NCI-H2196 treated with DMSO at 0.1 percent for 48 hours (cell line): ENCODE measurements around the gene UNKL.
"Not testable (repeated sequence)": the region's sequence is repeated elsewhere in the genome, so short reads cannot be mapped to it uniquely, and the experiment has no call there.

ENCODE experiments used
- DNase-seq: peaks from one replicate; lab custom pipeline; 2025; ENCODE audit not compliant: unreplicated experiment; lab: John Stamatoyannopoulos, UW

Gene UNKL

GRCh38 chr16:1328136-1328535 lies 86.4 kb downstream of the UNKL start:
- not testable (repeated sequence) for DNase-seq

DNA sequence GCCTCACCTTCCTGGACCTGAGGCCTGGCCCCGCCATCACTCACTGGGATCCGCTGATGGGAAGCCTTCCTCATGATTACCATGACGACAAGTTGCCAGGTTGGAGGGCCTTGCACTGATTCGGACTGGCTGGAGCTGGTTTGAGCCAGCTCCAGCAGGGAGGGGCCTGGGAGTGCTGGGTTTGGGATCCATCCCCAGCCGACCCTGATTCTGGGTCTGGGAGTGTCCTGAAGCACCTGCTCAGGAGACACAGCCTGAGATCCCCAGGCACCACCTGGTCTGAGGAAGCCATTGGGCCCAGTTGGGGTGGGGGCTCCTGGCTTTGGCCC lies 86.9 kb downstream of the UNKL start:
- no peak for DNase-seq

DNA sequence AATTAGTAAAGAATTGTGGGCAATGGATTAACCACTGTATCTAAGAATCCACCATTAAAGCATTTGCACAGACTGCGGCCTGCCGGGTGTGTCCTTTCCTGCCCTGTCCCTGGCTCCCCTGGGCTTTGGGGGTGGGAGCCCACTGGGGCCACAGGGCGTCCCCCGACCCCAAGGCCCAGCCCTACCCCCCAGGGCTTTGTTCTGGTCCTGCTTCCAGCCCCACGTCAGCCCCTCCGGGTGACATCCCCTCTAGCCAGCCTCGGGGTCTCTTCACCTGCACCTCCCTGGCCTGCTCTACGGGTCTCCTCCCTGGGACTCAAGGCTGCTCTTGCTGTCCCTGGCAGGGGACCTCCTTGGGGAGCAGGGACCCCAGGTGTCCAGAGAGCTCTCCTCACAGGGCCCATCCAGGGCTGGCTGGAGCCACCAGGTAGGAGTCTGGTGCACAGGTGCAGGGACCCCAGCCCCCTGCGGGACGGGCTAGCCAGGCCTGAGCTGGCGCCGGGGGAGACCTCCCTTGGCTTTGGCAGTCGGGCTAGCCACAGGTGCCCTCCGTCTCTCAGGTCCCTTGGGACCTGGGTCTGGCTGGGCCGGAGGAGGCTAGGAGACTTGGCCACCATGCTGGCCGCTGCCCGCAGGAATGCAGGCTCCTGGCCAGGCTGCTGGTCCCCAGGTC lies 87.4 kb downstream of the UNKL start:
- DNase-seq, result no peak

DNA sequence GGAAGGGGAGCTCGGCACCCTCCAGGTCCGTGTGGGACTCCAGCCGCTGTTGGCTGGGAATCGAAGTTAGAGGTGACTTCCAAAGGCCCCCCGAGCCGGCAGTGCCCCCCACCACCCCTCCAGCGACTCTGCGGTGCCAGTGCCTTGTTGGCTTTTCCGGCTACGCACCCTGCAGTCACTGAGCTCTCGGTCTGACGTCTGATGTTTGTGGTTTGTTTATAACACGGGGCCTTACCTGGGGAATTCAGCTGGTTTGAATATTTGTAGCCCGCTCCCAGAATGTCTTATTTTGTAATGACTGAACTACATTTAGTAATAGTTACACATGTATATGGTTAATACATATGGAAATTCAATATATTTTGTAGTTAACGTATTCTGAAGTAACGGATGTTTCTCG lies 88.1 kb downstream of the UNKL start:
- DNase-seq, result no peak

- no peak for DNase-seq
These were observed 88.7 kb downstream of the UNKL start for GRCh38 chr16:1325673-1326371.

GRCh38 chr16:1325261-1325660 lies 89.2 kb downstream of the UNKL start:
- DNase-seq, result no peak

DNA sequence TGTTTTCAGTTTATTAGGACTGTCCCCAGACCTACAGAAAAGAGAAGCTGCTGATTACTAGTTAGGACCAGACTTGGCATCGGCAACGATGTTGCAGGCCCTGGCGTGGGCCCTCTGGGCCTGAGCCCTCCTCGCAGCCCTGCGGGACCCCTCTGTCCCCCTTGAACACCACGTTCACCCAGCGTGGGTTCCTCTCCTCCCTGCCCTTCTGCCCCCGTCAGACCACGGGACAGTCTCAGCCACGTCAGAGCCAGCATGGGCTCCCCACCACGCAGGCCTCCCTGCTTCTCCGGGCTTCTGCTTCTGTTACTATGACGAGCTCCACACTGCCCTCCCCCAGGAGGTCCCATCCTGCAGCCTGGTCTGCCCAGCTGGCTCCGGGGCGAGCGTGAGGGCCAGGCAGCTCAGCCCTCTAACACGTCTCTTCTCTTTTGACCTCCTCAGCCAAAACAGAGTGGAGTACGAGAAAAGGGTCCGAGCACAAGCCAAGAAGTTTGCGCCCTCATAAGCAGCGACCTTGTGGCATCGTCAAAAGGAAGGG lies 90.1 kb downstream of the UNKL start:
- DNase-seq, result no peak

- DNase-seq, result peak; percentile 66
These were observed 90.9 kb downstream of the UNKL start for GRCh38 chr16:1323296-1324239.

- no peak for DNase-seq
These were observed 92.1 kb downstream of the UNKL start for GRCh38 chr16:1322407-1322806.

GRCh38 chr16:1320658-1321240 lies 93.8 kb downstream of the UNKL start:
- DNase-seq, result no peak

- DNase-seq, result no peak
These were observed 94.4 kb downstream of the UNKL start for GRCh38 chr16:1320097-1320496.

DNA sequence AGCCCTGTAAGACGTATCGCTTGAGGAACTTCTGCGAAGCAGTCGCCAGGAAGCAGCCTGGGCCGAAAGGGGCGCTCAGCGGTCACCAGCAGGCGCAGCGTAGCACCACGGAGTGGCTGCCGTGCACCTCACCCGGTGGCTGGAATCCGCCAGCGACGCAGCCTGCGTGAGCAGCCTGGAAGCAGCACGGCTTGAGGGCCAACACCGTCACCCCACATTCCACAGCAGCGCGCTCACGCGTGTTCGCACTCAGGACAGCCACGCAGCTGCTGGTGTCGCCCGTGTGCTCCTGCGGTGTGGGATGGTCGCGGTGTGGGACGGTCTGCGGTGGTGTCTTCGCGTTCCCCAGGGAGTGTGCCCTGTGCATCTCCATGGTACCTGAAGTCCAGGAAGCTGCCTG lies 95.5 kb downstream of the UNKL start:
- no peak for DNase-seq

DNA sequence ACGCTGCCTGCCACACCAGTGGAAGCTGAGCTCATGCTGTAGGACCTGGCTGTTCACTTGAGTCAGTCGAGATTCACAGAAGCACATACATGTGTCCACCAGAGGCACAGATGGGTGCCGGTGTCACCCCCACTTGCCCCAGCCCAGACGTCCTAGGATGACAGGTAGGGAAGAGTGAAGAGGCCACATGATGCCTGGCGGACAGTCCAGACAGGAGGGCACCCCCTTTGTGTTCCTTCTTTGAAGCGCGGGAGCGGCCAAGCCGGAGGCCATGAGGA lies 96.3 kb downstream of the UNKL start:
- no peak for DNase-seq

DNA sequence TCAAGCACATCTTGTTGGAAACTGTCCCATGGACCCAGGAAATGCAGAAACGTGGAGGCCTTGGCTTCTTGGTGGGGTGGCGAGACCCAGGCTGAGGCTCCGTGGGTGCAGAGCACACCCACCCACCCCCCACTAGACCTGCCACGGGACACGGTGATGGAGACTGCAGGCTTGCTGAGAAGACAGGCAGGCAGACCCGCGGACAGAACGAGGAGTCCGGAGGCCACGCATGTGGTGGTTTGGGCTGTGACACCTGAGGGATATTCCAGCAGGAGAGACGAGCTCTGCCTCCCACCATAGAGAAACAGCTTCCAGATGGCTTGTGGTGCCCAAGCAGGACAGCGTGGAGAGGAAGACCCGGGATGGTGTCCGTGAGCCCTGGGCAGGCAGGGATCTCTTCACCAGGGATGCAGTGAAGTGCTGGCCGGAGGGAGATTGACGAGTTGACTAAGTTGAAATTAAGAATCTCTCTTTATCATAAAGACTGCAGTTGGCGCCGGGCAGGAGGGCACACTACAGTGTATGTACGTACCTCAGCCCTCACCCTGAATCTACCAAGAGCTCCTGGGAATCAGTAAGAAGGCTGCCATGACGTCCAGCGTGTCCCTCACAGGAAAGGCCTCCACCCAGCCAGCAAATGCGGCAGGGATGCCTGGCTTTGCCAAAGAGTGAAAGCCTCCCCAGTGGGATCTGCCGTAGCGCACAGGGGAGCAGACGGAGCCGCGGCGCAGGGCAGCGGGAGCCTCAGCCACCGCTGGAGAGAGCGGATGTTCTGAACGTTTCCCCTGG lies 96.8 kb downstream of the UNKL start:
- no peak for DNase-seq

GRCh38 chr16:1316033-1316405 lies 98.5 kb downstream of the UNKL start:
- DNase-seq, result no peak

DNA sequence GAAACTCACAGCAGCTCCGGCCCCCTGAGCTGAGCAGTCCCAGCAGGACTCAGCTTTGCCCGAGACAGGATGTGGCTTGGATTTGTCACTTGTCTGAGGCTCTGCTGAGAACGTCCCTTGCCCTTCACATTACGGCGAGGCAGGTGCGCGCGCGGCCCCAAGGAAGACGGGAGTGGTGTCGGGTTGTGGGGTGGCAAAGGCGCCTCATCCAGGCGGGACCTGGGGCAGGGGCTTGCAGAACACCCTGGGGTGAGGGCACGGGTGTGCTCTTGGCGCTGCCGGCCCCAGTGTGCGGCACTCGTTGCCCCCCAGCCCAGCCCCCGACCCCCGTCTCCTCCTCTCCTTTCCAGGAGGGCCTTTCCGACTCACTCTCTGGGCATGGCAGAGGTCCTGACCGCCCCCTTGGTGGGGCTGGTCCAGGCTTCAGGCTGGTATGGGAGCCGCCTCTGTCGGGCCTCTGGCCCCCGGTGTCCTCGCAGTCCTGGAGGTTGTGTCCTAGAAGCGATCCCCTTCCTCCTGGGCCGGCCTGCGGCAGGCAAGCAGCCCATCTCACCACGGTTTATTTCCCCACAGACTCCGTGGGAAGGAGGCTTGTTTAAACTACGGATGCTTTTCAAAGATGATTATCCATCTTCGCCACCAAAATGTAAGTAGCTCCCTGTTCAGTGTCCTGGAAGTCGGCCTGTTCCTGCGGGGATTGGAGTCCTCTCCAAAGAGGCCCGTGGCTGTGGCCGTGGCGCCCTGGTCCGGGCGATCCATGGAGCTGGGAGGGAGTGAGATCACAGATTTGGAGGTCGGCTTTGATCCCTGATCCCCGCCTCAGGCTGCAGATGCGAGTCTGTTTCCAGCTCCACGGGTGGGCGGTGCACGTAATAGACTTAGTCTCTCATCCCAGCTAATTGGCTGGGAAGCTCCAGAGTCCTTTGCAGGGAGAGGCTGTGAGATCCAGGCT lies 99.1 kb downstream of the UNKL start:
- no peak for DNase-seq

DNA sequence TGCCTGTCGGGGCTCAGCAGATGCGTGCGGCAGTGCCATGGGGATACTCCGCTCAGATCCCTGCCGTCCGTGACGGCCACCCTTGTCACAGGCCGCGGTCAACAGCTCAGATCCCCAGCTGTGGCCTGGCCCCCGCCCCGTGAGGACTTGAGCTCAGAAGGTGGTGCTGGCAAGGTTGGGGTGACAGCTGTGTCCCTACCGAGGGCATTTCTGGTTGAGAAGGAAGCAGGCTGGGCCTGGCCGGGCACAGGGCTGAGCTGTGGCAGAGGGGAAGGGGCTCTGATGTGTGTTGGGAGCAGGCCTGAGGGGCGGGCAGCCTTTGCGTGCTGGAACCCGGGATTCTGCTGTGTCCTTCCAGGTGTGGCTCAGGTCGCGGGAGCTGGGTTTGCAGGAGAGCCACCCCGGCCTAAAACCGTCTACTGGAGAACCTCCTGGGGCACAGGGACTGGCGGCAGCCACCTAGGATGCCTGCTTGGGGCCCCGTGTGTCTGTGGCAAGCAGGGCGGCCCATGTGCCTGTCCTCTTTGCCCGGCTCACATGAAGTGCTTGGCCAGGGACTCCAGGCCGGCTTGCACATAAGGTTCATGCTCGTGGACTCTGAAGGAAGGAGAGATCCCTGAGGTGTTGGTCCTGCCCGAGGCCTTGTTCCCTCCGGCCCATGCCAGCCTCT lies 100.0 kb downstream of the UNKL start:
- no peak for DNase-seq

DNA sequence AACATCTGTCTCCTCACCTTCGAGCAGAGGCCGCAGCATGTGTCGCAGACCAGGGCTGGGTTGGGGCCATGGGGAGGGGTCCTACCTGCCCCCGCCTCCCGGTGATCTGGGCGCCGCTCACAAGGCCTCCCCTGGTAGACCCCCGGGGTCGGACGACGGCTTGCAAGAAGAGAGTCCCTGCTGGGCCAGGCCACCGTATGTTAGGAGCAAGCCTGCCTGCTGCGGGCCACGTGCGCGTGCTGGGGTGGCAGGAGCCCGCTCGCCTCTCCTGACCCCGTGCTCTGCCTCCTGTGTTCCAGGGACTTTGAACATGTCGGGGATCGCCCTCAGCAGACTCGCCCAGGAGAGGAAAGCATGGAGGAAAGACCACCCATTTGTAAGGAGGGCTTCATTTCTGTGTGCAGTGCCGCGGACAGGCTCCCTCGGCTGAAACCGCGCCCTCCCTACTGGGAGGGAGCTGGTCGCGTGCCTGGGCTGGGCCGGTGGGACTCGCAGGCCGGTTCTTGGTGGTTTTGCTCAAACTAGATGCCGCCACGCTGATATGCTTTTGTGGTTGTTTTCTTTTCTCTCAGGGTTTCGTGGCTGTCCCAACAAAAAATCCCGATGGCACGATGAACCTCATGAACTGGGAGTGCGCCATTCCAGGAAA lies 100.7 kb downstream of the UNKL start:
- DNase-seq, result no peak
